ENCODE data around the gene NSUN6.

GRCh38 chr10:18684953-18685352, 33.6 kb upstream of the NSUN6 start:
- TF ChIP-seq CTCF (IDR thresholded peaks at IDR 0.05) = no peak
- no peak for TF ChIP-seq POLR2AphosphoS5 (IDR thresholded peaks at IDR 0.05)
